Epithelial cell of esophagus (primary cell): Measurements from ENCODE around the gene PXDN.
"Not testable (repeated sequence)": the region's sequence is repeated elsewhere in the genome, so short reads cannot be mapped to it uniquely, and the experiment has no call there.

Source experiments
- DNase-seq: peaks from one replicate; pipeline ENCODE4 v3.0.0; 2010; ENCODE audit warnings: low read depth
- H3K4me3 ChIP-seq: 2 replicates; pipeline ENCODE4 v1.5.1; 2011; ENCODE audit warnings: mild to moderate bottlenecking, low read length, control low read depth
- TF ChIP-seq, protein P1 (sequence below): IDR thresholded peaks from 2 replicates; pipeline ENCODE4 v1.5.1; 2011; ENCODE audit warnings: low read depth, mild to moderate bottlenecking, low read length, control low read depth, inconsistent platforms; ENCODE audit not compliant: insufficient read depth; ENCODE audit errors: missing control alignments

The PXDN gene

DNA sequence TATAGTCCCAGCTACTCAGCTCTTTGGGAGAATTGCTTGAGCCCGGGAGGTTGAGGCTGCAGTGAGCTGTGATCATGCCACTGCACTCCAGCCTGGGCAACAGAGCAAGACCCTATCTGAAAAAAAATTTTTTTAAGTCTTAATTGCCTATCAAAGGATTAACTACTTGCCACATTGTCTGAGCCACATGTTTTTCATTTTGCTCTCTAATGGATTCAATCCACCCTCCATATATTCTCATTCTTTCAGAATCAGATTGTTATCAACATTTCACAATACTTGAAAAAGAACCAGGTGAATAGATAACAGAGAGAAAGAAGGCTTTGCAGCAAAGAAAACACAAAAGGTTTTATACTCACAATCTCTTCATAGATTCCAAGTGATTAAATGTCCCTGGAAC, 61.0 kb downstream of the PXDN start:
- no peak for DNase-seq
- TF ChIP-seq, protein P1, sequence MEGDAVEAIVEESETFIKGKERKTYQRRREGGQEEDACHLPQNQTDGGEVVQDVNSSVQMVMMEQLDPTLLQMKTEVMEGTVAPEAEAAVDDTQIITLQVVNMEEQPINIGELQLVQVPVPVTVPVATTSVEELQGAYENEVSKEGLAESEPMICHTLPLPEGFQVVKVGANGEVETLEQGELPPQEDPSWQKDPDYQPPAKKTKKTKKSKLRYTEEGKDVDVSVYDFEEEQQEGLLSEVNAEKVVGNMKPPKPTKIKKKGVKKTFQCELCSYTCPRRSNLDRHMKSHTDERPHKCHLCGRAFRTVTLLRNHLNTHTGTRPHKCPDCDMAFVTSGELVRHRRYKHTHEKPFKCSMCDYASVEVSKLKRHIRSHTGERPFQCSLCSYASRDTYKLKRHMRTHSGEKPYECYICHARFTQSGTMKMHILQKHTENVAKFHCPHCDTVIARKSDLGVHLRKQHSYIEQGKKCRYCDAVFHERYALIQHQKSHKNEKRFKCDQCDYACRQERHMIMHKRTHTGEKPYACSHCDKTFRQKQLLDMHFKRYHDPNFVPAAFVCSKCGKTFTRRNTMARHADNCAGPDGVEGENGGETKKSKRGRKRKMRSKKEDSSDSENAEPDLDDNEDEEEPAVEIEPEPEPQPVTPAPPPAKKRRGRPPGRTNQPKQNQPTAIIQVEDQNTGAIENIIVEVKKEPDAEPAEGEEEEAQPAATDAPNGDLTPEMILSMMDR, result no peak
- H3K4me3 ChIP-seq, result no peak overlapping the region

DNA sequence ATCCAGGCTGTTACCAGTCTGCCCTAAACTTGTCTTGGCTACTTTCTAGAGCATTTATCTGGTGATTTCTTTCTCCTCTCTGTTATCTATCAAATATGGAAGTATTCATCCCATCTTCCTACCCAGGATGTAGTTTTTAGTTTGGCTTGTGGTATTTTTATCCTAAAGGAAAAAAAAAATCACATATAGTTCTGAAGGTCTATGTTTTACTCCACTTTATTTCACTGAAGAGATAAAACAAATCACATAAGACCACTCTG, 62.2 kb downstream of the PXDN start:
- no peak for DNase-seq
- H3K4me3 ChIP-seq, result no peak overlapping the region
- TF ChIP-seq, protein P1, result no peak

DNA sequence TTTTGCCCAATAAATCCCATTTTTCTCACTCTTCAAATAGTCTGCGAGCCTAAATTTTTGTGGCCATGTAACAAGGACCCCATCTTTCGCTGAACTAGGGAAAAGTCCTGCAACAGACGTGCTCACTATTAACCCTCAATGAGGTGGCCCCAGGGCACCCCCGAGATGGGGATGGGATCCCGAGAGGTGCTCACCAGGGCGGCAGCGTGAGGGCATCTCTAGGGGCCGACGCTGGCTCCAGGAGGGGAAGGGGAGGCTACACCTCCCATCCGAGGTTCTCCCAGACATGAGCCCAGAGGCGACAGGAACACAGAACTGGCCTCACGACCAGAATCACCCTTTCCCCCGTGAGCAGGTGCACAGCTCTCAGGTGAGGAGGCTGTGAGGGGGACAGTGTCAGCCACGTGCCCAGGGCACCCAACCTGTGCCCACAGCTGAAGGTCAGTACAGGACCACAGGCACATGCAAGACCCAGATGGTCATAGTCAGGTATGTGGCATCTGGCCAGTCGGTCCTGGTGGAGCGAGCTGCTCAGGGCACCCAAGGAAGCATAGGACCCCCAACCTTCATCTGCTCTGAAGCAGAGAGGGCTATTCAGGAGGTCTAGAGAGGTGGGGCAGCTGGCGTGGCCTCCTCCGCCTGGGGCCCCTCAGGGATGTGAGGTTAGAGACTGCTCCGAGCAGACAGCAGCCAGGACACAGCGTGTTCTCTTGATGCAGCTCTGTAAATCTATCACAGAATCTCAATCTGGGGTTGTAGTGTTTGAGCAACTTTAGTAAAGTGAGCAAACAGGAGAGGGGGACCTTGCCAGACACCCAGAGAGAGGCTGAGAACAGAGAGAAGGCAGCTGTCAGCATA, 62.8 kb downstream of the PXDN start:
- TF ChIP-seq, protein P1, result no peak
- DNase-seq, result no peak
- H3K4me3 ChIP-seq, result no peak overlapping the region

DNA sequence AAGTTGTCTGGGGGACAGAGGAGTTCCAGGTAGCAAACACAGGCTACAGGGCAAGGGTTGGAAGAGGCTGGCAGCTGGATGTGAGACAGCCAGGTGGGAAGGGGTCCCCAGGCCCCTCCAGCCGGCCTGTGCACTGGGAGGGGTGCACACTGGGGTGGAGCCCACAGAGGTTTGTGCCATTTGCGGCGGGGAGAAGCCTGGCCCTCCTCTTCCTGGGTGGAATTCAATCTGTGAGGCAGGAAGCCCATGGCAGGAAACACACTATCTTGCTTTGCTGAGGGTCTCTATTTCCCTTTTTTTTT, 63.3 kb downstream of the PXDN start:
- no peak overlapping the region for H3K4me3 ChIP-seq
- TF ChIP-seq, protein P1, result no peak
- no peak for DNase-seq

DNA sequence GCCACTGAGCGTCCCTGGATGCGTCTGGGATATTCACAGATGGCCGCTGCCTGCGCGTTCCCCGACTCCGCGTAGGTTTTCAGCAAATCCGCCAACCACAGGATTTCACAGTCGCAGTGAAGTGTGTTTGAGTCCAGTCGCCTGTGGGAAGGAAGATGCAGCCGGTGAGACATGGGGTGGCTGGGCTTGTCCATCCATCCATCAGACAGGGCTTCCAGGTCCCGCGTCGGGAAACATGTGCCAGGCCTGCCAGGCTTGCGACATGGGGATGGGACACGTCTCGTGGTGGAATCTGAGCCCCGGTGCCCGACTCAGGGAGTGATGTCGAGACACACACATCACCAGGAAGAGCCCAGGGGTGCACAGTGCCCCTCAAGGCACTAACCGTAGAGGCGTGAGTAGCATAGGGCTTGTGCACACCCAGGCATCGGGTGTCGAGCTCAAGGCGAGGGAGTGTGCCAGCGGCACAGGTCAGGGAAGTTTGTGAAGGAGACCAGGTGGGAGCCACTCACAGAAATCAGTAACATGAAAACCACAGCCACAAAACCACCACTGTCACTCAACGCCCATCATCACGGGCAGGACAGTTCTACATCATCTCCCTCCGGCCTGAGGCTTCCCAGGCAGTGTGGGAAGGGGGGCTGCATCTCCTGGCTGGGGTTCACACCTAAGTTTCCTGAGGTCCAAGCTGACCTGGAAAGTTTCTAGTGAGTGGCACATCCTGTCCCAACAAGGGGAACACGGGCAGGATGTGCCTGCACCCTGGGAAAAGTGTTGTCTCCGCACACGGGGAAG, 63.9 kb downstream of the PXDN start:
- TF ChIP-seq, protein P1, result no peak

DNA sequence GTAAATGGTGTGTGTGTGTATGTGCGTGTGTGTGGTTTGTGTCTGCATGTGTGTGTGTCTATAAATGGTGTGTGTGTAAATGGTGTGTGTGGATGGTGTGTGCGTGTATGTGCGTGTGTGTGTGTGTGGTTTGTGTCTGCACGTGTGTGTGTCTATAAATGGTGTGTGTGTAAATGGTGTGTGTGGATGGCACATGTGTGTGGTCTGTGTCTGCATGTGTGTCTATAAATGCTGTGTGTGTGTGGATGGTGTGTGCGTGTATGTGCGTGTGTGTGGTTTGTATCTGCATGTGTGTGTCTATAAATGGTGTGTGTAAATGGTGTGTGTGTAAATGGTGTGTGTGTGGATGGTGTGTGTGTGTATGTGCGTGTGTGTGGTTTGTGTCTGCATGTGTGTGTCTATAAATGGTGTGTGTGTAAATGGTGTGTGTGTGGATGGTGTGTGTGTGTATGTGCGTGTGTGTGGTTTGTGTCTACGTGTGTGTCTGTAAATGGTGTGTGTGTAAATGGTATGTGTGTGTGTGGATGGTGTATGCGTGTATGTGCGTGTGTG, 64.8 kb downstream of the PXDN start:
- DNase-seq, H3K4me3 ChIP-seq: not testable (repeated sequence)

More for the DNA sequence above, 63.9 kb downstream of the PXDN start:
- DNase-seq, result no peak
- H3K4me3 ChIP-seq, result no peak overlapping the region

DNA sequence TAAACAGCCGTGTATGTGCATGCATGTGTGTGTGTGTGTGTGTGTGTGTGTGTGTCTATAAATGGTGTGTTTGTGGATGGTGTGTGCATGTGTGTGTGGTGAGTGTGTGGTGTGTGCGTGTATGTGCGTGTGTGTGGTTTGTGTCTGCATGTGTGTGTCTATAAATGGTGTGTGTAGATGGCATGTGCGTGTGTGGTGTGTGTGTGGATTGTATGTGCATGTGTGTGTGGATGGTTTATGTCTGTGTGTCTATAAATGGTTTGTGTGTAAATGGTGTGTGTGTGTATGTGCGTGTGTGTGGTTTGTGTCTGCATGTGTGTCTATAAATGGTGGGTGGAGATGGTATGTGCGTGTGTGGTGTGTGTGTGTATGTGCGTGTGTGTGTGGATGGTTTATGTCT, 65.2 kb downstream of the PXDN start:
- DNase-seq, H3K4me3 ChIP-seq: not testable (repeated sequence)

DNA sequence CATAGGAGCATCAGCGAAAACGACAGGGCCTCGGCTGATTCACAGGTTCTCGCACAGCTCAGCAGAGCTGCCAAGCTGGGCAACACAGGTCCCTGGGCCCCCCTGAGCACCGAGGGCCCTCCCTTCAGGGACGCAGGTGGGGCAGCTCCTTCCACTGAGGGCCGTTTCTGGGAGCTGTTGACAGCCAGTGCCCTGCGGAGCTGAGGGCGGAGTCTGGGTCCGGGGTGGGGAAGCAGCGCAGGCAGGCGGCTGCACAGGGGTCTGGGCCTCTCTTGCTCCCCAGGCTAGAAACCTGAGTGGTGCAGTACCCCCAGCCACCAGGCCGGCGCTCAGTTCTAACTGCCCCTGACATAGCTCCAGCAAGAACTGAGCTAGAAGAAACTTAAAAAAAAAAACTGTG, 65.7 kb downstream of the PXDN start:
- DNase-seq, result no peak
- no peak overlapping the region for H3K4me3 ChIP-seq
- TF ChIP-seq, protein P1, result no peak
